Measurements from ENCODE around the gene SLC12A7.

The SLC12A7 gene

GRCh38 chr5:1081519-1081918 lies 30.3 kb downstream of the SLC12A7 start:
- Histone ChIP-seq H3K4me3 (no peak overlapping the region), H3K9ac (ENCODE audit: insufficient read length) (no peak overlapping the region), H3K27ac (no peak overlapping the region), H3K9me3 (ENCODE audit: low read depth, low read length) (no peaks in the 10 kb centered on the region), H3K36me3 (ENCODE audit: insufficient read depth, low read length) (no peaks in the 10 kb centered on the region; the same call in 1 of the 2 replicates)
- TF ChIP-seq EZH2 (IDR thresholded peaks at IDR 0.05) = no peak
- no peak for TF ChIP-seq FOXP2 (optimal IDR thresholded peaks at IDR 0.05; ENCODE audit: control extremely low read depth, extremely low read length, insufficient read depth)
- DNase-seq (ENCODE audit: low read depth, low spot score) = no peak

- H3K36me3 ChIP-seq (ENCODE audit: insufficient read depth, low read length) = no peaks in the 10 kb centered on the region; the same call in 1 of the 2 replicates
- H3K27ac ChIP-seq = no peak overlapping the region
- TF ChIP-seq EZH2 (IDR thresholded peaks at IDR 0.05) = no peak
- no peak for TF ChIP-seq FOXP2 (optimal IDR thresholded peaks at IDR 0.05; ENCODE audit: control extremely low read depth, extremely low read length, insufficient read depth)
- no peak for TF ChIP-seq POLR2AphosphoS5 (IDR thresholded peaks at IDR 0.05; ENCODE audit: borderline replicate concordance, low read depth, low read length)
- no peak for DNase-seq (ENCODE audit: low read depth, low spot score)
- H3K9me3 ChIP-seq (ENCODE audit: low read depth, low read length) = no peaks in the 10 kb centered on the region
- H3K9ac ChIP-seq (ENCODE audit: insufficient read length) = no peak overlapping the region
- H3K4me3 ChIP-seq = no peak overlapping the region
These were observed 31.4 kb downstream of the SLC12A7 start for GRCh38 chr5:1080432-1080831.

- Histone ChIP-seq H3K36me3 (ENCODE audit: insufficient read depth, low read length) (no peaks in the 10 kb centered on the region; the same call in 1 of the 2 replicates), H3K9ac (ENCODE audit: insufficient read length) (no peak overlapping the region), H3K9me3 (ENCODE audit: low read depth, low read length) (no peaks in the 10 kb centered on the region), H3K4me3 (no peak overlapping the region), H3K27ac (no peak overlapping the region)
- TF ChIP-seq POLR2AphosphoS5 (IDR thresholded peaks at IDR 0.05; ENCODE audit: borderline replicate concordance, low read depth, low read length) (no peak), EZH2 (IDR thresholded peaks at IDR 0.05) (no peak), FOXP2 (optimal IDR thresholded peaks at IDR 0.05; ENCODE audit: control extremely low read depth, extremely low read length, insufficient read depth) (no peak)
- DNase-seq (ENCODE audit: low read depth, low spot score) = no peak
These were observed 31.9 kb downstream of the SLC12A7 start for GRCh38 chr5:1079961-1080360.

GRCh38 chr5:1079486-1079885 lies 32.4 kb downstream of the SLC12A7 start:
- TF ChIP-seq POLR2AphosphoS5 (IDR thresholded peaks at IDR 0.05; ENCODE audit: borderline replicate concordance, low read depth, low read length) = no peak
- TF ChIP-seq EZH2 (IDR thresholded peaks at IDR 0.05) = no peak
- TF ChIP-seq FOXP2 (optimal IDR thresholded peaks at IDR 0.05; ENCODE audit: control extremely low read depth, extremely low read length, insufficient read depth) = no peak
- Histone ChIP-seq H3K27ac (no peak overlapping the region), H3K4me3 (no peak overlapping the region), H3K9me3 (ENCODE audit: low read depth, low read length) (no peaks in the 10 kb centered on the region), H3K9ac (ENCODE audit: insufficient read length) (no peak overlapping the region), H3K36me3 (ENCODE audit: insufficient read depth, low read length) (no peaks in the 10 kb centered on the region; the same call in 1 of the 2 replicates)
- DNase-seq (ENCODE audit: low read depth, low spot score) = no peak

GRCh38 chr5:1078851-1079250 lies 33.0 kb downstream of the SLC12A7 start:
- Histone ChIP-seq H3K9ac (ENCODE audit: insufficient read length) (no peak overlapping the region), H3K36me3 (ENCODE audit: insufficient read depth, low read length) (no peaks in the 10 kb centered on the region; the same call in 1 of the 2 replicates), H3K4me3 (no peak overlapping the region), H3K27ac (no peak overlapping the region), H3K9me3 (ENCODE audit: low read depth, low read length) (no peaks in the 10 kb centered on the region)
- no peak for DNase-seq (ENCODE audit: low read depth, low spot score)
- TF ChIP-seq POLR2AphosphoS5 (IDR thresholded peaks at IDR 0.05; ENCODE audit: borderline replicate concordance, low read depth, low read length) (no peak), FOXP2 (optimal IDR thresholded peaks at IDR 0.05; ENCODE audit: control extremely low read depth, extremely low read length, insufficient read depth) (no peak), EZH2 (IDR thresholded peaks at IDR 0.05) (no peak)

GRCh38 chr5:1078206-1078605 lies 33.7 kb downstream of the SLC12A7 start:
- Histone ChIP-seq H3K4me3 (no peak overlapping the region), H3K36me3 (ENCODE audit: insufficient read depth, low read length) (no peaks in the 10 kb centered on the region; the same call in 1 of the 2 replicates), H3K9ac (ENCODE audit: insufficient read length) (no peak overlapping the region), H3K9me3 (ENCODE audit: low read depth, low read length) (no peaks in the 10 kb centered on the region), H3K27ac (no peak overlapping the region)
- TF ChIP-seq FOXP2 (optimal IDR thresholded peaks at IDR 0.05; ENCODE audit: control extremely low read depth, extremely low read length, insufficient read depth) (no peak), EZH2 (IDR thresholded peaks at IDR 0.05) (no peak), POLR2AphosphoS5 (IDR thresholded peaks at IDR 0.05; ENCODE audit: borderline replicate concordance, low read depth, low read length) (no peak)
- no peak for DNase-seq (ENCODE audit: low read depth, low spot score)

GRCh38 chr5:1077491-1078020 lies 34.3 kb downstream of the SLC12A7 start:
- TF ChIP-seq POLR2AphosphoS5 (IDR thresholded peaks at IDR 0.05; ENCODE audit: borderline replicate concordance, low read depth, low read length) (no peak), EZH2 (IDR thresholded peaks at IDR 0.05) (no peak), FOXP2 (optimal IDR thresholded peaks at IDR 0.05; ENCODE audit: control extremely low read depth, extremely low read length, insufficient read depth) (no peak)

GRCh38 chr5:1077026-1077425 lies 34.8 kb downstream of the SLC12A7 start:
- Histone ChIP-seq H3K9me3 (ENCODE audit: low read depth, low read length) (no peaks in the 10 kb centered on the region), H3K4me3 (no peak overlapping the region), H3K9ac (ENCODE audit: insufficient read length) (no peak overlapping the region), H3K27ac (no peak overlapping the region), H3K36me3 (ENCODE audit: insufficient read depth, low read length) (no peaks in the 10 kb centered on the region; the same call in 1 of the 2 replicates)
- no peak for DNase-seq (ENCODE audit: low read depth, low spot score)
- no peak for TF ChIP-seq FOXP2 (optimal IDR thresholded peaks at IDR 0.05; ENCODE audit: control extremely low read depth, extremely low read length, insufficient read depth)
- TF ChIP-seq EZH2 (IDR thresholded peaks at IDR 0.05) = no peak
- no peak for TF ChIP-seq POLR2AphosphoS5 (IDR thresholded peaks at IDR 0.05; ENCODE audit: borderline replicate concordance, low read depth, low read length)

More at GRCh38 chr5:1077491-1078020, 34.3 kb downstream of the SLC12A7 start:
- Histone ChIP-seq H3K9me3 (ENCODE audit: low read depth, low read length) (no peaks in the 10 kb centered on the region), H3K9ac (ENCODE audit: insufficient read length) (no peak overlapping the region), H3K27ac (no peak overlapping the region), H3K4me3 (no peak overlapping the region), H3K36me3 (ENCODE audit: insufficient read depth, low read length) (no peaks in the 10 kb centered on the region; the same call in 1 of the 2 replicates)
- no peak for DNase-seq (ENCODE audit: low read depth, low spot score)

GRCh38 chr5:1076406-1076805 lies 35.5 kb downstream of the SLC12A7 start:
- Histone ChIP-seq H3K36me3 (ENCODE audit: insufficient read depth, low read length) (no peaks in the 10 kb centered on the region; the same call in 1 of the 2 replicates), H3K9me3 (ENCODE audit: low read depth, low read length) (no peaks in the 10 kb centered on the region), H3K27ac (no peak overlapping the region), H3K9ac (ENCODE audit: insufficient read length) (no peak overlapping the region), H3K4me3 (no peak overlapping the region)
- no peak for DNase-seq (ENCODE audit: low read depth, low spot score)
- TF ChIP-seq FOXP2 (optimal IDR thresholded peaks at IDR 0.05; ENCODE audit: control extremely low read depth, extremely low read length, insufficient read depth) (no peak), EZH2 (IDR thresholded peaks at IDR 0.05) (no peak), POLR2AphosphoS5 (IDR thresholded peaks at IDR 0.05; ENCODE audit: borderline replicate concordance, low read depth, low read length) (no peak)

Measured in SK-N-MC (cell line).